ENCODE data around the gene FBXL20. TPM values are rescaled to one million over a fixed set of nuclear protein-coding genes. Genes with fewer than 3 reads are reported as not detected.
A peak's percentile ranks its signal among the peaks of the same experiment; 100 is the strongest.
"Not testable (repeated sequence)": the region's sequence is repeated elsewhere in the genome, so short reads cannot be mapped to it uniquely, and the experiment has no call there.

Gene FBXL20
- total RNA-seq, 1 donor from 2014 or later: 14.2 TPM

DNA sequence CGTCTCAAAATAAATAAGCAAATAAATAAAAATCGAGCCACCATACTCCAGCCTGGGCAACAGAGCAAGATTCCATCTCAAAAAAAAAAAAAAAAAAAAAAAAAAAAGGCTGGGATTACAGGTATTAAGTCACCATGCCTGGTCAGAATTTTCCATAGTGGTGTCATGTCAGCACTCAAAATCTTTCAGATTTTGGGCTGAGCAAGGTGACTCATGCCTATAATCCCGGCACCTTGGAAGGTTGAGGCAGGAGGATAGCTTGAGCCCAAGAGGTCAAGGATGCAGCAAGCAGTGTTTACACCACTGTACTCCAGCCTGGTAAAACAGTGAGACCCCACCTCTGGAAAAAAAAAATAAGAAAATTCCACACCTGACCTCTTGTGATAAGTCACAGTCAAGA lies 52.2 kb downstream of the FBXL20 start:
- H3K4me3 ChIP-seq: no peak overlapping the region
- H3K9me3 ChIP-seq (replicated peaks): no peaks in the 10 kb centered on the region
- peaks cover 29% of the 10 kb centered on the region for H3K4me1 ChIP-seq
- H3K27me3 ChIP-seq (ENCODE audit: low read depth): no peaks in the 10 kb centered on the region
- DNase-seq: no peak
- no peak overlapping the region for H3K27ac ChIP-seq (replicated peaks)
- H3K36me3 ChIP-seq: no peaks in the 10 kb centered on the region
- TF ChIP-seq, protein P1, sequence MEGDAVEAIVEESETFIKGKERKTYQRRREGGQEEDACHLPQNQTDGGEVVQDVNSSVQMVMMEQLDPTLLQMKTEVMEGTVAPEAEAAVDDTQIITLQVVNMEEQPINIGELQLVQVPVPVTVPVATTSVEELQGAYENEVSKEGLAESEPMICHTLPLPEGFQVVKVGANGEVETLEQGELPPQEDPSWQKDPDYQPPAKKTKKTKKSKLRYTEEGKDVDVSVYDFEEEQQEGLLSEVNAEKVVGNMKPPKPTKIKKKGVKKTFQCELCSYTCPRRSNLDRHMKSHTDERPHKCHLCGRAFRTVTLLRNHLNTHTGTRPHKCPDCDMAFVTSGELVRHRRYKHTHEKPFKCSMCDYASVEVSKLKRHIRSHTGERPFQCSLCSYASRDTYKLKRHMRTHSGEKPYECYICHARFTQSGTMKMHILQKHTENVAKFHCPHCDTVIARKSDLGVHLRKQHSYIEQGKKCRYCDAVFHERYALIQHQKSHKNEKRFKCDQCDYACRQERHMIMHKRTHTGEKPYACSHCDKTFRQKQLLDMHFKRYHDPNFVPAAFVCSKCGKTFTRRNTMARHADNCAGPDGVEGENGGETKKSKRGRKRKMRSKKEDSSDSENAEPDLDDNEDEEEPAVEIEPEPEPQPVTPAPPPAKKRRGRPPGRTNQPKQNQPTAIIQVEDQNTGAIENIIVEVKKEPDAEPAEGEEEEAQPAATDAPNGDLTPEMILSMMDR (IDR thresholded peaks at IDR 0.05; ENCODE audit: borderline replicate concordance): no peak
- intact Hi-C loops (cut with micrococcal nuclease): no loop called here

DNA sequence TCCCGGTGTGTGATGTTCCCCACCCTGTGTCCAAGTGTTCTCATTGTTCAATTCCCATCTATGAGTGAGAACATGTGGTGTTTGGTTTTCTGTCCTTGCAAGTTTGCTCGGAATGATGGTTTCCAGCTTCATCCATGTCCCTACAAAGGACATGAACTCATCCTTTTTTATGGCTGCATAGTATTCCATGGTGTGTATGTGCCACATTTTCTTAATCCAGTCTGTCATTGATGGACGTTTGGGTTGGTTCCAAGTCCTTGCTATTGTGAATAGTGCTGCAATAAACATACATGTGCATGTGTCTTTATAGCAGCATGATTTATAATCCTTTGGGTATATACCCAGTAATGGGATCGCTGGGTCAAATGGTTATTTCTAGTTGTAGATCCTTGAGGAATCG lies 54.6 kb downstream of the FBXL20 start:
- H3K4me3 ChIP-seq; H3K36me3 ChIP-seq; H3K4me1 ChIP-seq; H3K27ac ChIP-seq (replicated peaks); DNase-seq; H3K9me3 ChIP-seq (replicated peaks); H3K27me3 ChIP-seq (ENCODE audit: low read depth); intact Hi-C loops (cut with micrococcal nuclease): not testable (repeated sequence)

DNA sequence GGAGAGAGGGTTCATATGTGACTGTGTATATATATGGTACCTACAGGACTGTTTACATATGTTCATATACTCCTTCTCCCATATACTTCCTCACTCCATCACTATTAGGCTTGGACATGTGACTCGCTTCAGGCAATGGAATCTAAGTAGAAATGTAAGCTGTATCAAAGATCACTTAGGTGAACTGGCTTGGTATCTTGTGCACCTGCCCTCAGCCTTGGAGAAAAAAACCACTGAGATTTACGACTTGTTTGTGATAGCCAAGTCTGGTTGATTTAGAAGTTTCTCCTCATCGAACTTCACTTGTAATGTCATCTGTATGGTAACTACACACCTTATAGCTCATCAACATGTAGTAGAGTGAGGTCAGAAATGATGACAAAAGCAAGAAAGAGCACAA lies 59.9 kb downstream of the FBXL20 start:
- peaks cover 22% of the 10 kb centered on the region for H3K4me1 ChIP-seq
- no peak overlapping the region for H3K27ac ChIP-seq (replicated peaks)
- H3K4me3 ChIP-seq: no peak overlapping the region
- H3K27me3 ChIP-seq (ENCODE audit: low read depth): no peaks in the 10 kb centered on the region
- H3K9me3 ChIP-seq (replicated peaks): no peaks in the 10 kb centered on the region
- H3K36me3 ChIP-seq: peaks cover 9% of the 10 kb centered on the region
- no peak for DNase-seq
- intact Hi-C loops (cut with micrococcal nuclease): no loop called here
- TF ChIP-seq, protein P1 (IDR thresholded peaks at IDR 0.05; ENCODE audit: borderline replicate concordance): no peak

DNA sequence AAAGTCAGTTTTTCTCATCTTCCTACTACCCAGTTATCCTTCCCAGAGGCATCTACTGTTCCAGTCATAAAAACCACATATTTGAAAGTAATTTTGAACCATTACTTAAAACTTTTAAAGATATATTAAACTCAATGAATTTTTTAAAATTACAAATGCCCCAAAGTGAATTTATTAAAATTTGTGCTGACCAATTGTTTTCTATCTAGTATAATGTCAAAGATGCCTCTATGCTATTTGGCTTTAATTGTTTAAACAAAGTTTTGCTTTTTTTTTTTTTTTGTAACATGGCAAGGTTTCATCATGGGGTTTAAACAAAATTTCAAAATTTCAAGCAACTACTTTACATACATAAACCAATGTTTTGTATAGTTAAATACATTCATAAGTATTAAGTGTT lies 60.7 kb downstream of the FBXL20 start:
- intact Hi-C loops (cut with micrococcal nuclease): no loop called here
- TF ChIP-seq, protein P1 (IDR thresholded peaks at IDR 0.05; ENCODE audit: borderline replicate concordance): no peak

DNA sequence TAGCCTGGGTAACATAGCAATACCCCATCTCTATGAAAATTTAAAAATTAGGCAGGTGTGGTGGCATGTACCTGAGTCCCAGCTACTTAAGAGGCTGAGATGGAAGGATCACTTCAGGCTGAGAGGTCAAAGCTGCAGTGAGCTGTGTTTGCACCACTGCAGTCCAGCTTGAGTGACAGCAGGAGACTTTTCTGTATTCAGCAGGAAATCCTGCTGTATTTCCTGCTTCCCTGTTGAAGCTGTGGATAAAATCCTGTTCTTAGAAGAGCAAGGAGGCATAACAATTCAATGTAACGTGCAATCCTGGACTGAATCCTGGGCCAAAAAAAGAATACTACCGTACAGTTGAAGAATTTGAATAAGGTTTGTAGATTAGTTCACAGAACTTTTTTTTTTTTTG lies 62.2 kb downstream of the FBXL20 start:
- intact Hi-C loops (cut with micrococcal nuclease): no loop called here
- H3K4me3 ChIP-seq: no peak overlapping the region
- H3K27ac ChIP-seq (replicated peaks): peak overlapping the region; percentile 14
- DNase-seq: no peak
- H3K36me3 ChIP-seq: peaks cover 9% of the 10 kb centered on the region
- no peaks in the 10 kb centered on the region for H3K9me3 ChIP-seq (replicated peaks)
- TF ChIP-seq, protein P1 (IDR thresholded peaks at IDR 0.05; ENCODE audit: borderline replicate concordance): no peak
- no peaks in the 10 kb centered on the region for H3K27me3 ChIP-seq (ENCODE audit: low read depth)
- H3K4me1 ChIP-seq: peaks cover 44% of the 10 kb centered on the region

More for the DNA sequence above, 60.7 kb downstream of the FBXL20 start:
- peaks cover 29% of the 10 kb centered on the region for H3K4me1 ChIP-seq
- H3K4me3 ChIP-seq: no peak overlapping the region
- no peaks in the 10 kb centered on the region for H3K27me3 ChIP-seq (ENCODE audit: low read depth)
- peaks cover 9% of the 10 kb centered on the region for H3K36me3 ChIP-seq
- DNase-seq: no peak
- no peak overlapping the region for H3K27ac ChIP-seq (replicated peaks)
- H3K9me3 ChIP-seq (replicated peaks): no peaks in the 10 kb centered on the region

DNA sequence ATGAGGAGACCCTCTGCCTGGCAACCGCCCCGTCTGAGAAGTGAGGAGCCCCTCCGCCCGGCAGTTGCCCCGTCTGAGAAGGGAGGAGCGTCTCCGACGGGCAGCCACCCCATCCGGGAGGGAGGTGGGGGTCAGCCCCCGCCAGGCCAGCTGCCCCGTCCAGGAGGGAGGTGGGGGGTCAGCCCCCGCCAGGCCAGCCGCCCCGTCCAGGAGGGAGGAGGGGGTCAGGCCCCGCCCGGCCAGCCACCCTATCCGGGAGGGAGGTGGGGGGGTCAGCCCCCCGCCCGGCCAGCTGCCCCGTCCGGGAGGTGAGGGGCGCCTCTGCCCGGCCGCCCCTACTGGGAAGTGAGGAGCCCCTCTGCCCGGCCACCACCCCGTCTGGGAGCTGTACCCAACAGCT lies 63.8 kb downstream of the FBXL20 start:
- H3K4me3 ChIP-seq; H3K36me3 ChIP-seq; H3K27me3 ChIP-seq (ENCODE audit: low read depth); H3K9me3 ChIP-seq (replicated peaks); DNase-seq; H3K27ac ChIP-seq (replicated peaks); intact Hi-C loops (cut with micrococcal nuclease): not testable (repeated sequence)
- peaks cover 48% of the 10 kb centered on the region for H3K4me1 ChIP-seq

All from left ventricle myocardium inferior (tissue), 1 donor.